Panc1 (cell line): ENCODE measurements around the gene CADPS2.

ENCODE experiments used
- POLR2AphosphoS5 ChIP-seq: IDR thresholded peaks from 2 replicates; pipeline ENCODE4 v1.6.1; 2012; ENCODE audit warnings: mild to moderate bottlenecking, low read depth, low read length, moderate library complexity
- SIN3A ChIP-seq: IDR thresholded peaks from 2 replicates; pipeline ENCODE4 v1.6.1; 2012; ENCODE audit warnings: low read depth, mild to moderate bottlenecking, low read length, moderate library complexity, borderline replicate concordance; ENCODE audit not compliant: insufficient read depth
- TCF7L2 ChIP-seq: IDR thresholded peaks from 2 replicates; pipeline ENCODE4 v1.6.1; 2011; ENCODE audit warnings: mild to moderate bottlenecking, low read depth, low read length, inconsistent platforms
- TF ChIP-seq, protein P1 (sequence below): fragments of 450-650 bp; IDR thresholded peaks from 2 replicates; pipeline ENCODE4 v1.5.1; 2017; ENCODE audit warnings: mild to moderate bottlenecking
- TF ChIP-seq, protein P2 (sequence below), 2 experiments: IDR thresholded peaks; 2 replicates each; pipeline ENCODE4 v1.6.1; 2011 to 2012; ENCODE audit warnings: low read depth in 2 of 2, control low read depth in 1 of 2, low read length in 1 of 2, mild to moderate bottlenecking in 1 of 2, moderate library complexity in 1 of 2; ENCODE audit not compliant: insufficient read depth in 1 of 2

DNA sequence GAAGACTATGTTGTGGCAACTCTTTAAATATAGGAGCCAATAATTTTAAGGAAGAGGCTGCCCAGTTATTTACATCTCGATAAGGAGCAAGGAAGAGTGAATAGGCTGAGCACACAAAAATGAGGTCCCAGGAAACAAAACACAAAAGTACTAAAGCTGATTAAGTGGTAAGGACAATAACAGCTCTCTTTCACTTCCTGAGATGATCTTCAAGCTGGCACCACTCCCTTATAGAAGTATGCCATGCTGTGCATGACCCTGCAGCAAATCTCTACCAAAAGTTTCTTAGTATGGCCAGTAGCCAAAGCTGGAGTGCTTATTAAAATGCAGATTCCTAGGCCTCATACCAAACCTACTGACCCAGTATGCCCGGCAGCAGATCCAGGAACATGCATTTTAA lies 39.7 kb downstream of the CADPS2 start:
- TF ChIP-seq, protein P1, sequence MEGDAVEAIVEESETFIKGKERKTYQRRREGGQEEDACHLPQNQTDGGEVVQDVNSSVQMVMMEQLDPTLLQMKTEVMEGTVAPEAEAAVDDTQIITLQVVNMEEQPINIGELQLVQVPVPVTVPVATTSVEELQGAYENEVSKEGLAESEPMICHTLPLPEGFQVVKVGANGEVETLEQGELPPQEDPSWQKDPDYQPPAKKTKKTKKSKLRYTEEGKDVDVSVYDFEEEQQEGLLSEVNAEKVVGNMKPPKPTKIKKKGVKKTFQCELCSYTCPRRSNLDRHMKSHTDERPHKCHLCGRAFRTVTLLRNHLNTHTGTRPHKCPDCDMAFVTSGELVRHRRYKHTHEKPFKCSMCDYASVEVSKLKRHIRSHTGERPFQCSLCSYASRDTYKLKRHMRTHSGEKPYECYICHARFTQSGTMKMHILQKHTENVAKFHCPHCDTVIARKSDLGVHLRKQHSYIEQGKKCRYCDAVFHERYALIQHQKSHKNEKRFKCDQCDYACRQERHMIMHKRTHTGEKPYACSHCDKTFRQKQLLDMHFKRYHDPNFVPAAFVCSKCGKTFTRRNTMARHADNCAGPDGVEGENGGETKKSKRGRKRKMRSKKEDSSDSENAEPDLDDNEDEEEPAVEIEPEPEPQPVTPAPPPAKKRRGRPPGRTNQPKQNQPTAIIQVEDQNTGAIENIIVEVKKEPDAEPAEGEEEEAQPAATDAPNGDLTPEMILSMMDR: no peak
- TF ChIP-seq SIN3A (no peak), POLR2AphosphoS5 (no peak), TCF7L2 (no peak)
- TF ChIP-seq, protein P2, sequence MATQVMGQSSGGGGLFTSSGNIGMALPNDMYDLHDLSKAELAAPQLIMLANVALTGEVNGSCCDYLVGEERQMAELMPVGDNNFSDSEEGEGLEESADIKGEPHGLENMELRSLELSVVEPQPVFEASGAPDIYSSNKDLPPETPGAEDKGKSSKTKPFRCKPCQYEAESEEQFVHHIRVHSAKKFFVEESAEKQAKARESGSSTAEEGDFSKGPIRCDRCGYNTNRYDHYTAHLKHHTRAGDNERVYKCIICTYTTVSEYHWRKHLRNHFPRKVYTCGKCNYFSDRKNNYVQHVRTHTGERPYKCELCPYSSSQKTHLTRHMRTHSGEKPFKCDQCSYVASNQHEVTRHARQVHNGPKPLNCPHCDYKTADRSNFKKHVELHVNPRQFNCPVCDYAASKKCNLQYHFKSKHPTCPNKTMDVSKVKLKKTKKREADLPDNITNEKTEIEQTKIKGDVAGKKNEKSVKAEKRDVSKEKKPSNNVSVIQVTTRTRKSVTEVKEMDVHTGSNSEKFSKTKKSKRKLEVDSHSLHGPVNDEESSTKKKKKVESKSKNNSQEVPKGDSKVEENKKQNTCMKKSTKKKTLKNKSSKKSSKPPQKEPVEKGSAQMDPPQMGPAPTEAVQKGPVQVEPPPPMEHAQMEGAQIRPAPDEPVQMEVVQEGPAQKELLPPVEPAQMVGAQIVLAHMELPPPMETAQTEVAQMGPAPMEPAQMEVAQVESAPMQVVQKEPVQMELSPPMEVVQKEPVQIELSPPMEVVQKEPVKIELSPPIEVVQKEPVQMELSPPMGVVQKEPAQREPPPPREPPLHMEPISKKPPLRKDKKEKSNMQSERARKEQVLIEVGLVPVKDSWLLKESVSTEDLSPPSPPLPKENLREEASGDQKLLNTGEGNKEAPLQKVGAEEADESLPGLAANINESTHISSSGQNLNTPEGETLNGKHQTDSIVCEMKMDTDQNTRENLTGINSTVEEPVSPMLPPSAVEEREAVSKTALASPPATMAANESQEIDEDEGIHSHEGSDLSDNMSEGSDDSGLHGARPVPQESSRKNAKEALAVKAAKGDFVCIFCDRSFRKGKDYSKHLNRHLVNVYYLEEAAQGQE (IDR thresholded peaks at IDR 0.05; ENCODE audit: insufficient read depth in 1 of 2, low read depth in 2 of 2, low read length in 1 of 2): no peak
